ENCODE measurements around the gene KLK11.

KLK11 gene

GRCh38 chr19:51025809-51026553, 435 bp downstream of the KLK11 start:
- H3K27me3 ChIP-seq (ENCODE audit: insufficient read depth, low read length, poor library complexity, severe bottlenecking) = no peaks in the 10 kb centered on the region
- H3K4me3 ChIP-seq (ENCODE audit: low read length, poor library complexity, severe bottlenecking) = no peak overlapping the region
- no peaks in the 10 kb centered on the region for H4K20me1 ChIP-seq (ENCODE audit: insufficient read depth, low read length, poor library complexity, severe bottlenecking)
- no peaks in the 10 kb centered on the region for H3F3A ChIP-seq (ENCODE audit: low read depth)
- no peaks in the 10 kb centered on the region for H3K79me2 ChIP-seq (ENCODE audit: insufficient read depth, low read length)
- H2AFZ ChIP-seq (ENCODE audit: low read length) = no peak overlapping the region
- H3K9ac ChIP-seq (ENCODE audit: low read depth, low read length, poor library complexity, severe bottlenecking) = no peak overlapping the region
- no peaks in the 10 kb centered on the region for H3K4me1 ChIP-seq (ENCODE audit: insufficient read depth, low read length, poor library complexity, severe bottlenecking)
- no peaks in the 10 kb centered on the region for H3K9me2 ChIP-seq (replicated peaks; ENCODE audit: low read depth, low read length)
- H3K36me3 ChIP-seq (ENCODE audit: insufficient read depth, low read length) = no peaks in the 10 kb centered on the region
- no peak overlapping the region for H3K4me2 ChIP-seq (ENCODE audit: low read depth, low read length, poor library complexity, severe bottlenecking)
- TF ChIP-seq CTCF (conservative IDR thresholded peaks at IDR 0.05; ENCODE audit: low read length) (no peak), EZH2phosphoT487 (IDR thresholded peaks at IDR 0.05; ENCODE audit: borderline replicate concordance) (no peak)
- no peaks in the 10 kb centered on the region for H3K9me3 ChIP-seq (ENCODE audit: insufficient read depth, low read depth, low read length)

GRCh38 chr19:51025401-51025800, 1.0 kb downstream of the KLK11 start:
- Histone ChIP-seq H3K4me1 (ENCODE audit: insufficient read depth, low read length, poor library complexity, severe bottlenecking) (no peaks in the 10 kb centered on the region), H3K9ac (ENCODE audit: low read depth, low read length, poor library complexity, severe bottlenecking) (no peak overlapping the region), H3K36me3 (ENCODE audit: insufficient read depth, low read length) (no peaks in the 10 kb centered on the region), H3K4me2 (ENCODE audit: low read depth, low read length, poor library complexity, severe bottlenecking) (no peak overlapping the region), H3F3A (ENCODE audit: low read depth) (no peaks in the 10 kb centered on the region), H3K9me2 (replicated peaks; ENCODE audit: low read depth, low read length) (no peaks in the 10 kb centered on the region), H2AFZ (ENCODE audit: low read length) (no peak overlapping the region), H4K20me1 (ENCODE audit: insufficient read depth, low read length, poor library complexity, severe bottlenecking) (no peaks in the 10 kb centered on the region), H3K9me3 (ENCODE audit: insufficient read depth, low read depth, low read length) (no peaks in the 10 kb centered on the region), H3K79me2 (ENCODE audit: insufficient read depth, low read length) (no peaks in the 10 kb centered on the region), H3K4me3 (ENCODE audit: low read length, poor library complexity, severe bottlenecking) (no peak overlapping the region), H3K27me3 (ENCODE audit: insufficient read depth, low read length, poor library complexity, severe bottlenecking) (no peaks in the 10 kb centered on the region)
- TF ChIP-seq CTCF (conservative IDR thresholded peaks at IDR 0.05; ENCODE audit: low read length) (no peak), EZH2phosphoT487 (IDR thresholded peaks at IDR 0.05; ENCODE audit: borderline replicate concordance) (no peak)

GRCh38 chr19:51024924-51025323, 1.5 kb downstream of the KLK11 start:
- Histone ChIP-seq H3K4me2 (ENCODE audit: low read depth, low read length, poor library complexity, severe bottlenecking) (no peak overlapping the region), H3K9ac (ENCODE audit: low read depth, low read length, poor library complexity, severe bottlenecking) (no peak overlapping the region), H4K20me1 (ENCODE audit: insufficient read depth, low read length, poor library complexity, severe bottlenecking) (no peaks in the 10 kb centered on the region), H3K36me3 (ENCODE audit: insufficient read depth, low read length) (no peaks in the 10 kb centered on the region), H3K4me3 (ENCODE audit: low read length, poor library complexity, severe bottlenecking) (no peak overlapping the region), H3K27me3 (ENCODE audit: insufficient read depth, low read length, poor library complexity, severe bottlenecking) (no peaks in the 10 kb centered on the region), H3F3A (ENCODE audit: low read depth) (no peaks in the 10 kb centered on the region), H2AFZ (ENCODE audit: low read length) (no peak overlapping the region), H3K9me3 (ENCODE audit: insufficient read depth, low read depth, low read length) (no peaks in the 10 kb centered on the region), H3K9me2 (replicated peaks; ENCODE audit: low read depth, low read length) (no peaks in the 10 kb centered on the region), H3K79me2 (ENCODE audit: insufficient read depth, low read length) (no peaks in the 10 kb centered on the region), H3K4me1 (ENCODE audit: insufficient read depth, low read length, poor library complexity, severe bottlenecking) (no peaks in the 10 kb centered on the region)
- no peak for TF ChIP-seq EZH2phosphoT487 (IDR thresholded peaks at IDR 0.05; ENCODE audit: borderline replicate concordance)
- no peak for TF ChIP-seq CTCF (conservative IDR thresholded peaks at IDR 0.05; ENCODE audit: low read length)

Data from Loucy (cell line).